GM06990 (cell line): ENCODE data around the gene B4GALT1.
"Not testable (repeated sequence)": the region's sequence is repeated elsewhere in the genome, so short reads cannot be mapped to it uniquely, and the experiment has no call there.

Experiments
- DNase-seq: peaks from one replicate; pipeline ENCODE4 v3.0.0-alpha.2; 2011; ENCODE audit not compliant: insufficient read length; ENCODE audit errors: extremely low read depth
- H3K27me3 ChIP-seq: replicated peaks from 2 replicates; pipeline ENCODE4 v1.6.0; 2011; ENCODE audit warnings: low read length; ENCODE audit not compliant: control insufficient read depth, insufficient read depth
- H3K36me3 ChIP-seq: 2 replicates; pipeline ENCODE4 v1.5.1; 2011; ENCODE audit warnings: low read length; ENCODE audit not compliant: control insufficient read depth, insufficient read depth
- H3K4me3 ChIP-seq: replicated peaks from 2 replicates; pipeline ENCODE4 v1.5.1; 2011; ENCODE audit warnings: low read depth, mild to moderate bottlenecking, control low read depth, low read length
- TF ChIP-seq, protein P1 (sequence below): IDR thresholded peaks from 2 replicates; pipeline ENCODE4 v1.5.1; 2011; ENCODE audit warnings: low read length, control low read depth, mild to moderate bottlenecking, inconsistent platforms; ENCODE audit not compliant: insufficient read depth, poor library complexity, severe bottlenecking

Gene B4GALT1

DNA sequence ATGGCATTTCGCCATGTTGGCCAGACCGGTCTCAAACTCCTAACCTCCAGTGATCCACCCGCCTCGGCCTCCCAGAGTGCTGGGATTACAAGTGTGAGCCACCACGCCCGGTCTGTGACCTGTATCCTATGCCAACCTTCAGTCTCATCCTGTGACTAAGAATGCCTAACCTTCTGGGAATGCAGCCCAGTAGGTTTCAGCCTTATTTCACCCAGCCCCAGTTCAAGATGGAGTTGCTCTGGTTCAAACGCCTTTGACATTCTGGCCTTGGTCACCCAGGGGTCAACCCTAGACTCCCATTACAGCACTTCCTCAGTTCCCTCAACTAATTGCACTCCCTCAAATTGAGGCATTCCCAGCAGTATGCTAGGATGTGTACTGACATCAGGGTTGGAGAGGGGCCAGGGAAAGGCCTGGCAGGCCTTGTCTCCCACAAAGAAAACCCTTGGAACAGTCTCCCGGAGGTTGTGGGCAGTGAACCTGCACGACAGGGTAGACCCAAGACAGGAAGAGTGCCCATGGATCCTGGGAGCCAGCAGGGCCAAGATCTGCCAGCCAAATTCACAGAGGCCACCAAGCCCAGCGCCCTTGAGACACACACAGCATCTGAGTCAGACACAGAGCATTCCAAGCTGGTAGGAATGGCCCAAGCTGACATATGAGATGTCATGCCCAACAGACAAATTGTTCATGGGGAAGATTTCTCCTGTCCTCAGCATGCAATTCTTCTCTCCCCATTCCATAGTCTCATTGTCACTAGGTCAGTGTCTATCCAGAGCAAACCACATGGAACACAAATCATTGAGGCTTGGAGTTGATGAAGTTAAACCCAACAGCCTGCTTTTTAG lies 65.8 kb downstream of the B4GALT1 start:
- H3K4me3 ChIP-seq, result no peak overlapping the region
- TF ChIP-seq, protein P1, sequence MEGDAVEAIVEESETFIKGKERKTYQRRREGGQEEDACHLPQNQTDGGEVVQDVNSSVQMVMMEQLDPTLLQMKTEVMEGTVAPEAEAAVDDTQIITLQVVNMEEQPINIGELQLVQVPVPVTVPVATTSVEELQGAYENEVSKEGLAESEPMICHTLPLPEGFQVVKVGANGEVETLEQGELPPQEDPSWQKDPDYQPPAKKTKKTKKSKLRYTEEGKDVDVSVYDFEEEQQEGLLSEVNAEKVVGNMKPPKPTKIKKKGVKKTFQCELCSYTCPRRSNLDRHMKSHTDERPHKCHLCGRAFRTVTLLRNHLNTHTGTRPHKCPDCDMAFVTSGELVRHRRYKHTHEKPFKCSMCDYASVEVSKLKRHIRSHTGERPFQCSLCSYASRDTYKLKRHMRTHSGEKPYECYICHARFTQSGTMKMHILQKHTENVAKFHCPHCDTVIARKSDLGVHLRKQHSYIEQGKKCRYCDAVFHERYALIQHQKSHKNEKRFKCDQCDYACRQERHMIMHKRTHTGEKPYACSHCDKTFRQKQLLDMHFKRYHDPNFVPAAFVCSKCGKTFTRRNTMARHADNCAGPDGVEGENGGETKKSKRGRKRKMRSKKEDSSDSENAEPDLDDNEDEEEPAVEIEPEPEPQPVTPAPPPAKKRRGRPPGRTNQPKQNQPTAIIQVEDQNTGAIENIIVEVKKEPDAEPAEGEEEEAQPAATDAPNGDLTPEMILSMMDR, result no peak
- H3K36me3 ChIP-seq, result no peaks in the 10 kb centered on the region
- DNase-seq, result no peak
- H3K27me3 ChIP-seq, result no peaks in the 10 kb centered on the region

DNA sequence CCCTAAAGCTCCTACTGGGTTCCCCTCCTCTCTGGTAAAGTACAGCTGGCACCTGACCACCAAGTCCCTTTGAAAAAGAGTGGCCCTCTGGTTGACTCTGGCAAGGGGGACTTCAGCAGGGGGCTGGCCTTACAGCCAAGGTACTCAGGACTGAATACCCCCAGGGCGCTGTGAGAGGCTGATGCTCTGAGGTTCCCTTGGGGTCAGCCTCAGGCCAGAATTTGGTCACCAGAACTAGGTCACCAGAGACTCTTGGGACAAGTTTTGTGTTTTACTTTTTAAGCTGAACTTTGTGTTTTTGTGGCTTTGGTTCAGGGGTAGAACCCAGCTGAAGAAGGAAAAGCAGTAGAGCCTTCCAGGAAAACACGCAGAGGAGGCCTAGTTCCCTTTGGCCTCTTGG lies 67.4 kb downstream of the B4GALT1 start:
- Histone ChIP-seq H3K4me3 (no peak overlapping the region), H3K36me3 (no peaks in the 10 kb centered on the region), H3K27me3 (no peaks in the 10 kb centered on the region)
- no peak for DNase-seq
- TF ChIP-seq, protein P1, result no peak

DNA sequence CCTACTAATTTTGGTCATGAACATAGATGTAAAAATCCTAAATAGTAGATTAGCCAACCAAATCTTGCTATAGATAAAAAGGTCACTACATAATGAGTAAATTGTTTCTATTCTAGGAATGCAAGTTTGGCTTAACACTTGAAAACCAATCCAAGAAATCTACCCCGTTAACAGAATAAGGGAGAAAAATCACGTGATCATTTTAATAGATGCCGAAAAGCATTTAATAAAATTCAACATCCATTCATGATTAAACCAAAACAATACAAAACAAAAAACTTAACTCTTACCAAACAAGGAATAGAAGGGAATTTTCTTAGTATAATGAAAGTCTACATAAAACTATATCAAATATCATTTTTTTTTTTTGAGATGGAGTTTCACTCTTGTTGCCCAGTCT lies 69.9 kb downstream of the B4GALT1 start:
- Histone ChIP-seq H3K4me3 (no peak overlapping the region), H3K36me3 (no peaks in the 10 kb centered on the region), H3K27me3 (no peaks in the 10 kb centered on the region)
- DNase-seq, result no peak
- TF ChIP-seq, protein P1, result no peak

DNA sequence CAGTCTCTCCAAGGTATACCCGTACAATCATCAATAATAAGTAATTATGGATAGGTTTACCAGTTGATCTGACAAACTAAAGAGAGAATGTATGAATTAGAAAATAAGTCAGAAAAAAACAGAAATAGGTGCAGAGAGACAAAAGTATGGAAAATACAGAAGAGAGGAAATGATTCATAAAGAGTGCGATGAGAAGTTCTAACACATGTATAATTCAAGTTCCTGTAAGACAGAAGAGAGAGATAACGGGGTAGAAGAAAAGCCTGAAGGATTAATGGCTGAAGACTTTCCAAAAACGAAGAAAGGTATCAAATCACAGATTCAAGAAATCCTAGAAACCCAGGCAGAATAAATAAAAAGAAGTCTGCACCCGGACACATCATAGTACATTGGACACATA lies 74.5 kb downstream of the B4GALT1 start:
- DNase-seq, result no peak
- no peaks in the 10 kb centered on the region for H3K36me3 ChIP-seq
- TF ChIP-seq, protein P1, result no peak
- H3K4me3 ChIP-seq, result no peak overlapping the region
- no peaks in the 10 kb centered on the region for H3K27me3 ChIP-seq

DNA sequence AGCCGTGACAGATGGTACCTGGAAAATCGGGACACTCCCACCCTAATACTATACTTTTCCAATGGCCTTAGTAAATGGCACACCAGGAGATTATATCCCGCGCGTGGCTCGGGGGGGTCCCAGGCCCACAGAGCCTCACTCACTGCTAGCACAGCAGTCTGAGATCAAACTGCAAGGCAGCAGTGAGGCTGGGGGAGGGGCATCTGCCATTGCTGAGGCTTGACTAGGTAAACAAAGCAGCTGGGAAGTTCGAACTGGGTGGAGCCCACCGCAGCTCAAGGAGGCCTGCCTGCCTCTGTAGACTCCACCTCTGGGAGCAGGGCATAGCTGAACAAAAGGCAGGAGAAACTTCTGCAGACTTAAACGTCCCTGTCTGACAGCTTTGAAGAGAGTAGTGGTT lies 81.5 kb downstream of the B4GALT1 start:
- H3K4me3 ChIP-seq, DNase-seq, H3K27me3 ChIP-seq, H3K36me3 ChIP-seq: not testable (repeated sequence)

DNA sequence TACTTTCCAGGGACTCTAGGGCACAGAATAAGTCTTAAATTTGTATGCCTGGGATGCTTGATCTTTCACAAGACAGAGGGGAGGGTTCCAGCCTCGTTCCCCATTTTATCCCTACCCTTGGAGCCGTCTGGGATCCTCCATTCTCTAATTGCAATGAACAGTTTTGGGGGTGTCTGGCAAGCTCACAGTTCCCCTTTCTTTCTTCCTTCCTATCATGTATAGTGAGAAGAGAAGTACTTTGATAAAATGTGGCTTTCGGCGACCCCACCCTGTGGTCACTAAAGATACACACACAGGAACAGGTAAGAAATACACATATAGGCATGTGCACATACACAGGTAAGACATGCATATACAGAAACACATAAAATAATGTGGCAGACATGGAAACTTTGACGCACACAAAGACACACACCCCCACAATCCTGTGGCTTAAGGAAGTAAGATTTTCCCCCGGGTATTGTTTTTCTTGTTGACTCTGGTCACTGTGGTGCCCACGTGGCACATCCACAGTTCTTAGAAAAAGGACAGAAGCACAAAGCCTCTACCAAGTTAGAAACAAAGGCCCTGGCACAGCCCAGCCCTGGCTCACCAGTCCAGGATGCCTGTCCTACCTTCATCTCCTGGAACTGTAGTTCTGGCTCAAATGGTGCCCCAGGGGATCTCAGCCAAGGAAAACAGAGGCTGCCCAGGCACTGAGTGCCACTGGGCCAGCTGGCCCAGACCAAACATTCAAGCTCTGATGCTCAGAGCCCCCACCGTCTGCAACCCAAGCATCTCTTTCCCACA lies 84.4 kb downstream of the B4GALT1 start:
- no peaks in the 10 kb centered on the region for H3K36me3 ChIP-seq
- H3K4me3 ChIP-seq, result no peak overlapping the region
- no peaks in the 10 kb centered on the region for H3K27me3 ChIP-seq
- DNase-seq, result no peak
- TF ChIP-seq, protein P1, result no peak
